NCI-H2196 treated with DMSO at 0.1 percent for 48 hours (cell line): ENCODE data around the gene SV2C.

Experiments used
- DNase-seq: peaks from one replicate; lab custom pipeline; 2025; ENCODE audit not compliant: unreplicated experiment; lab: John Stamatoyannopoulos, UW

The SV2C gene

DNA sequence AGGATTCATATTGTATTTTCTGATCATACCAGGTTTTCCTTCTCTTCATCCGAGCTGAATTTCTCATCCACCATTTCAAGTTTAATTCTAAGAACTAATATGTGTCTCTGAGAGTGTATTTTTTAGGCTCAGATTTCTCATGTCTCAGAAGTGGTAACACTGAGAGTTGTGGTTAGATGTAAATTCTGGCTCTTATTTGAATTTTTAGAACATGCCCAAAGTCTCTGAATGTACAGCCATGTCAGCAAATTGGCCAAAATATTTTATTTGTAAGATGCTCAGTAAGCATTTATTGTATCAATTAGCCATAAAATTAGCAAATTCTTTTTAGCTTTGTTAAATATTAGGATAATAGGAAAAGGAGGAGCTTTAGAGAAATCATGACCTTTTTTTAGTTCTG, 16.6 kb downstream of the SV2C start:
- DNase-seq, result no peak

DNA sequence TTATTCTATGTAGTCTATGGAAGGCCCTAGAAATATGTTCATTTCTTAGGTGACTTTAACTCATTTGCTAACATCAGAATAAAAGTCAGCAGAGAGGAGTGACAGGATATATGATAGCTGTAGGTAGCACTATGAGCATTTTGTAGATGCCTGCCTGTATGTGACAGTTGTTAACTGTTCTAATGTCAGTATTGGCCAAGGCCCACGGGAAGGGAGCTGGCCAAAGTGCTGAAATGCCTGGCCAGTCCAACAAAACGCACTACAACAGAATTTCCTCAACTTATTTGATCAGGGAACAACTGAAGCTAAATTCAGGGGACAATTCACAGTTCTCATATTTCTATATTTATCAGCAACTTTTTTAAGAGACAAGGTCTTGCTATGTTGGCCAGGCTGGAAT, 20.8 kb downstream of the SV2C start:
- no peak for DNase-seq

DNA sequence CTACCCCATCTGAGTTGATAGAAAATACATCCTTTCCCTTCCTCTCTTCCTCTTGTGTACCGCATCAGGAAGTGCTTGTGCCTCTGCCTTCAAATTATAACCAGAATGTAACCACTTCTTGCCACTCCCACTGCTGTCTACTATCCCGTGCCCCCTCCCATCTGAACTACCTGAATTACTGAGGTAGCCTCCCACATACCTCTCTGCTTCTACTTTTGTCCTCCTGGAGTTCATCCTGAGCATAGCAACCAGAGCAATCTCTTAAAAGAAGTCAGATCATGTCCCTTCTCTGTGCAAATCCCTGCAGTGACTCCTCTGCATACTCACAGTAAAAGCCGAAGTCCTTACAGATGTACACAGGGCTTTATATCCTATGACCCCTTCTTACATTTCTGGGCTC, 23.0 kb downstream of the SV2C start:
- no peak for DNase-seq

DNA sequence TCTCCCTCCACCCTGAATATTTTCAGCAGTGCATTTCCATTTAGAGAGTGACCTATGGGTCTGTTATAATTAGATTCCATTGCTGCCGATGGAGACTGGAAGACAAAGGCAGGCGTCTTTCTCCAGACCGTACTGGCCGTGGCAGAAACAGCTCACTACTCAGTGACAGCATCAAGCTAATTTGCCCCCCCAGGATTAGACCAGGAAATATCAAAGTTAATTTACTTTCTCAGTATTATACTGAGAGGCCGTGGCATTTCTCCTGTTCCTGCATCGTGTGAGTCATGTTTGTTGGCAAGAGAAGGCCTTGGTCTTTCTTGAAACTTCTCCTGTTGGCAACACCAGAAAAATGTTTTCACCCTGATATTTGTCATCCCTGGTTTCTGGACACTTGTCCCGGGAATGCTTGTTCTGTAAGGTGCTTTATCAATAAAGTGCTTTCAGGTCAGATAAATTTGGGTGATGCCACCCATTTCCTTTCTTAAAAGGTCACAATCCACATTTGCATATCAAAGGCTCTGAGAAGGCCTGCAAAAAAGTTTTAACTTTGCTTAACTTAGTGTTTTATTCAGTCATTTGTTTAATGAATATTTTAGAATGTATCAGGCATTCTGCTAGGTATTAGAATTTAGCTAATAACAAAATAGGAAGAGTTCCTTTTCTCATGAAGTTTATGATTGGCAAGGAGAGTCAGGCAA, 28.4 kb downstream of the SV2C start:
- no peak for DNase-seq

DNA sequence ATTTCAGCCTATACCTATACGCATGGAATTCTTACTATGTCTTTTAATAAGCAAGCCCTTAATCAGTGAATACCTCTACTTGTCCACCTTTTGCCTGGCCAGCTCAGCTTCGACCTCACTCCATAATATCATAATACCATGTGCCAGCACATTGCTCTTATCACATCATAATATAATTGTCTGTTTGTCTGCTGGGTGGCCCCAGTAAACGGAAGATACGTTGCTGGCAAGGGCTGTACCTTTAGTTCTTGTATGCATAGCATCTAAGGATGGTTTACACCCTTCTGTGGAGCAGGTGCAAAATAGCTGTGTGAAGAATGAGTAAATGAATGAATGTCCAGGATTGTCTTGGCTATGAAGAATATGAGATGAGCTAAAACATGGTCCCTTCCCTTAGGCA, 29.9 kb downstream of the SV2C start:
- no peak for DNase-seq

DNA sequence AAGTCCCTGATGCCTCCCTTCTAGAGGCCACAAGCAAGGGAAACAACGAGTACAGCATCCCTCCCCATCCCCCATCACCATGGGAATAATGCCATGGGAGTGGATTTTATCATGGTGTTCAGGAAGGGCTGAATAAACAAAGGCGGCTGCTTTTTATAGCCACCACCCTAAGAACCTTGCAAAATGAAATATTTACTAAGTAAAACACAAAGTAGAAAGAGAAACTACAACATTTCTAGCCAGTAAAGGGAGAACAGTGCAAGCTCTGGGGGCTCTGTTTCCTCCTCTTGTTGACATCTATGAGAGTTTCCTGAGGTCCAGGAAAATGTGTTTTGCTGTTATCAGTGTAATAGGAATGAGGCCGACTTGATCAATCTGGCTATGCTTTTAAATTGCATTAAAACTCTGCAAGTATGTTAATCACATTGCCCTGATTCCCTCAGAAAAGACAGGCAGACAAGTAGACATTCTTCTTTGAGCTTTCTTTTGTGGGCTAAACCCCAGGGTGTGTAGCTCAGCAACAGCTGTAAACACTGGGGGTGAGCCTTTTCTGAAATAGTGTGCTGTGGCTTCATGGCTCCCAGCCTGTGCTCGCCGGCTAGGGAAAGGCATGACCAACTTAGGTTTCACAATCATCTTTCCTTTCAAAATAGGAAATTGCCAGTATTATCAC, 31.1 kb downstream of the SV2C start:
- no peak for DNase-seq

DNA sequence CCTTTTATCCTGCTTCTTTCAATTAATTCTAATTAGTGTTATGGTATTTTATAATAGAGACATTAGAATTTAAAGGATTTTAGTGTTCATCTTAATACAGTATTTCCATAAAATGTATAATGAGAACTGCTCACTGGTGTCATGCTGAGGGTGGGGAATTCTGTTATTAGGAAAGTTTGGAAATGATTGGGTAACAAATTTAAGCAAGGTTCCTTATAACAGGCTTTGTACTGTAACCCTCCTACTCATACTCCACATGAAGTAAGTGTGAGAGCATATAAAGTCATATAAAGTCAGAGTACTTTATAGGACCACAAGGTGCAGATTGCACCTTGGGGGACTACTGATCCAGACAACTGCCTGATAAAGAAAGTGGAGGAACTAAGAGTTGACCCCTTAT, 42.2 kb downstream of the SV2C start:
- DNase-seq, result no peak

DNA sequence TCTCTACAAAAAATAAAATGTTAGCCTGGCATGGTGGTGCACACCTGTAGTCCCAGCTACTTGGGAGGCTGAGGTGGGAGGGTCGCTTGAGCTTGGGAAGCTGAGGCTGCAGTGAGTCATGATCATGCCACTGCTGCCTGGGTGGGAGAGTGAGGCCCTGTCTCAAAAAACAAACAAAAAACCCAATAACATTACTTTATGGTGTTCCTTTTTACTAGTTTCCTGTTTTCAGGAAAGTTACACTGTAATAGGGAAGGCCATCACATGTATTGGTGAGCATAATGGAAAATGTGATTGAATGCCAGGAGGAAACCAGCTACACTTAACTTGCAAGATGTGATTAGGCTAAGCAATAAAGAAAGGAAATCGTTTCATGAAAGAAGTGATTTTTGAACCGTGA, 42.7 kb downstream of the SV2C start:
- DNase-seq, result no peak

DNA sequence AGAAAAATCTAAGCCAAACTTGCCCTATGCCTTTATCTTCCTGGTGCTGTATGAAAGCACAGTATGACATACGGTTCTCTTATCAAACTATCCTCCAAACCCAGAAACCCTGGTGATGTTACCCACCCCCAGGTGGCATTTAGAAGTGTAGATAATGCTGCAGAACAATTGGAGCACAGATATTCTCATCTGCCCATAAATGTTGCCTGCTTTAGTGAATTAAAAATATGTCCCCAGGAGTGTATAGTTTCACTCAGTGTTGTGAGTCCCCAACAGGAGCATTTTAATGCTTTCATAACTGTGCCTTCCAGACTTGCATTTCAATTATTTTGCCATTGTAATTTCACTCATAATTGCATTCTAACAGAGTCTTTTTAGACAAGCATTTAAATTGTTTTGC, 50.8 kb downstream of the SV2C start:
- DNase-seq, result no peak

DNA sequence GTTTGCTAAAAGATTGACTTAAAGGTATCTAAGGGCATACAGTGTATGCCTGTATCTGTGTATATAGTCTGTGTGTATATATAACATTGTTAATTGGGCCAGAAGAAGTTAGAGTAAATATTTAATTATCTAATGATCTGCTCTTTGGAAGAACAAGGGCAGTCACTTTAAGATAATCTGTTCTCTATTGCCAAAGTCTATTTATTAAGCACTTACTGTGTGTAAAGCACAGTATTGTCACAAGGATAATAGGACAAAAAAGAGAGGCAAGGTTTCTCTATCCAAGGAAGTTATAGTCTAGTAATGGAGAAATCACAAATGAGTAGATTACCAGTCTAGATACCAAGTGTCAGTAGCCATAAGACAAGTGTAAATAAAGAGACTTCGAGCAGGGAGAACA, 51.5 kb downstream of the SV2C start:
- no peak for DNase-seq

DNA sequence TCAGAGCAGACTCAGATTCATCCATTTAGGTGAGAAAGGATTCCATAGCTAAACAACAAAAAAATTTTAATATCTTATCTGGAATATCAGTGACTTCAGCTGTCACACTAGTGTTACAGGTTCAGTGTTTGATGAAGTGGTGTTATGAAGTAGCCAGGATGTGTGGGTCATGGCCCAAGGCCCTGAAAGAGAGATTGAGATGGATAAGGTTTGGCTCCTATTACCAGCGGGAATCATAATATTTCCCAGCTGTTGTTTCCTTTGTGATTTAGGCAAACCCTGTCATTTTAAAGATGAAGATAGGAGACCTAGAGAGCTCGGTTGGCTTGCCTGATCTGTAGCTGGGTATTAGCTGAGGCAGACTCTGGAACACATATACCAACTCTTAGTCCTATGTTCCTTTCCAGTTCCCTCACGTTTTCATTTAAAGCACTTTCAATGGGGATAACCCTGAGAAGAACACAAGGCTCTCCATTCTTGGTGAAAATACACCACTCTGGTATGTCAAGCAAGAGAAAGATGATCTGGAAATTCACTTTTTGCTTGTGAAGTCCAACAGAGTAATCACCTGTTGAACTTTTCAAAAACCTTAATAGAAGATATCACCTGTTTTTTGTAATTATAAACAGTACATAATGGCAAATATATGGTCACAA, 54.8 kb downstream of the SV2C start:
- no peak for DNase-seq

DNA sequence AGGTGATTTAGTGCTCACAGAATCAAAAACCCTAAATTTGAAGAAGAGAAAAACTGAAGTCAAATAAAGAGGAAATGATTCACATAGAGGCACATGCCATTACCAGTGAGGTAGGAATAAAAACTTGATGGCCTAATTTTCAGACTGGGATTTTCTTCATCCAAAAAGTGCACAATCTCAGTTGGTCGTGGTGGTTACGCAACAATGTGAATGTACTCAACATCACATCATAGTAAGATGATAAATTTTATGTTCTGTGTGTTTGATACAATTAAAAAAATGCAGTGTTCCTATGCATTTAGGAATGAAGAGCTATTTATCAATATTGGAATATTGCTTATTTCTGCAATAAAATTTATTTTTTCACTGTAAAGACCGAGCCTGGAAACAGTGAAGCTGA, 60.7 kb downstream of the SV2C start:
- DNase-seq, result no peak

DNA sequence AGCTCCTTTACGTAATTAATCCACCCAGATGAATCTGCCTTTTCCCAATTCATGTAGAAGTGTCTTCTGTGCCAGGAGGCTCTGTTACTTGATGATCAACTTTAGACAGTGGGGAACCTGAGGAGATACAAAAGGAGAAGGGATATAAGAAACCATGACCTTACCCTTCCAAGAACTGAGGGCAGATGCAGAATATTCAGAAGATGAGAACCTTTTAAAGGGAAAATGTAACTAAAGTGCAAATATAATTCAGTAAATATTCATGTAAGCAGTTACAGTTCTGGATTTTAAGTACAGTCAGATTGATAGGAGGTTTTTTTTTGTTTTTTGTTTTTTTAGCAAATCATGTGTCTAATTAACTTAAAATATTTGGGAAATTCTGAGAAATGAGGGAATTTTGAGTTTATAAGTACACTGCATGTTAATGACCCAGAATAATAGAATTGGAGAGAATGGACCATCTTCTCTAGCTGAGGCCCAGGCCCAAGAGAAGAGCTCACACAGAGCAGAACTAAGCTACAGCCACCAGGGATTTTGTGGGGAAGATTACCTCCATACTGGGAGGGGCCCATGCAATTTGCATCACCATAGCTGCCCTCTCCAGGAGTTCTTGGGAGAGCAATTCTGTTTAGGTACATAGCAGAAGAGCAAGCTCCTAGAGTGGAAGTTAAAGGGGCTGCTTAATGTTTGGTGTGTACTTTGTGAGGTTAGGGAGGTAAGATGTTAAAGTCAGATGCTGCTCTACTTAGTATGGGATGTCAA, 61.5 kb downstream of the SV2C start:
- no peak for DNase-seq

DNA sequence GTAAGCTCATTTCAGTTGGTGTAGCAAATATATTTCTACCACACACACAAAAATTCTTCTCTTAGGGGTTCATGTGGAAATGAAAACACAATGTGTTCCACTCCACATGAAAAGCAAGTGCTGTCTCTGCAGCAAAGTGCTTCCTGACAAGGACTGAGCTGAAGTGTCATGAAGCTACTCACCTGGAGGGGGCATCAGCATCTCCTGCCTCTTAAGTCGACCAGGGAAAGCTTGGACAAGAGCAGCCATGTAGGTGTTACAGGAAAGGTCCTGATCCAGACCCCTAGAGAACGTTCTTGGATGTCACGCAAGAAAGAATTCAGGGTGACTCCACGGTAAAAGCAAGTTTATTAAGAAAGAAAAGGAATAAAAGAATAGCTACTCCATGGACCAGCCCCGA, 62.8 kb downstream of the SV2C start:
- no peak for DNase-seq

DNA sequence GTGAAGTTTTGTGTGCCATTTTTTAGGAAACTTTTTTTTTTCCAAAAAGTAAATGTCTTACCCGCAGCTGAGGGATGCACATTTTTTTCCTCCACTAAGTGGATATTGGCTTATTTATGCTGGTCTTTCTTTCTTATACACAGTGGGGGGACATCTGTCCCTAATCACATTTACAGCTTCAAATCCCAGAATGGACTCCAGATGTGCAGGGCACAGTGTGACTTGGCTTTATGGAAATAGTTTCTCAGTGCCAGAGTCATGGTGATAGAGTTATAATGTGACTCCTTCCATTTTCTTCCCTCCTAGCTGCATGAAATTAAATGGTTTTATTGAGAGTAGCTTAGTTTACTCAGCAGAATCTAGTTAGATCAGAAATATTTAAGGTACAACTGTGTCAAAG, 66.5 kb downstream of the SV2C start:
- DNase-seq, result no peak

DNA sequence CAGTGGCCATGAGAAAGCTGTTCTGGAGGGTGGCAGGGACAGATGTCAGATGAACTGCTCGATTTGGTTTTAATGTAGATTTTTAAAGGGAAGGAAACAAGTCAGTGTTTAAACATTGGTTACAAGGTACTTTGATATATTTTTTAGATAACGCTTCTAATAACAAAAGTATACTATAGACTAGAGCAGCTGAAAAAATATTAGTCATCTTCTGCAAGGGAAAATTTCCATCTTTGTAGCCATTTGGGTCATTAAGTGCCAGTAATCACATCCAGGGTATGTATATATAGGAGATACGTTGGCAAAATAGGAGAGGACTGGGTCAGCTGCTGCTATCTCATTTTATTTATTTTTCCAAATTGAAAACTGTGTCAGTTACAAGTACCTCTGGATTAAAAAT, 69.0 kb downstream of the SV2C start:
- DNase-seq, result no peak

DNA sequence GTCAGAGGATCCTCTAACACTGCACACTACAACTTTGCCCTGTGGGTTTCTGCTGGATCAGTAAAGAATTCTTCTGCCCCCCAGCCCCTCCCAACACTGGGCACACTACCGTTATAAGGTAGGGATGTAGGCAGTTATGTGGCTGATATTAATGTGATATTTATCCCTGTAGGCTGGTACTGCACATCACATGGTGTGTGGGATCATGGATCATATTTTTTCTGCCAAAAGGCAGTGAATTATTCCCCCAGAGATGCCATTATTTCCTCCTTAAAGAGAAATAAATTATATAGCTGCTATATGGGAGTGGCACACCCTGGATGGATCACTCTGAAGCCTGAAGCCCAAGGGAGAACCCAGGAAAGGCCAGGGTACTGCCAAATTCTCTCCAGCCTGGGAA, 69.5 kb downstream of the SV2C start:
- no peak for DNase-seq

DNA sequence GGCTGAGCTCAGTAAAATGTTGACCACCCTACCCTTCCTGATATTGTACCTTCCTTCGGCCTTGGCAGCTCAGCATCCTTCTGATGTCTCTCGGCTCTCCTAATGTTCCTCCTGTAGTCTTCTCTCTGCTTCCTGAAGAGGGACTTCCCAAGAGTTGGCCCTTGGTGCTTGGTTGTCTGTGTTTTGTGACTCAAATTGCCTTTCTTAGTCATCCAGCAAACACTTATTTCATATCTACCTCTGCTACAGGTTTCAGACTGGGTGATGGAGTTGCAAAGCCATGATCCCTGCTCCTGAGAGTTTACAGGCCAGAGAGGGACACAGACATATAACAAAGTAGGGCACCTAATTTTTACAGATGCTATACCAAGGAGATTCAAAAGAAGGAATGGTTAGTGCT, 70.1 kb downstream of the SV2C start:
- no peak for DNase-seq

DNA sequence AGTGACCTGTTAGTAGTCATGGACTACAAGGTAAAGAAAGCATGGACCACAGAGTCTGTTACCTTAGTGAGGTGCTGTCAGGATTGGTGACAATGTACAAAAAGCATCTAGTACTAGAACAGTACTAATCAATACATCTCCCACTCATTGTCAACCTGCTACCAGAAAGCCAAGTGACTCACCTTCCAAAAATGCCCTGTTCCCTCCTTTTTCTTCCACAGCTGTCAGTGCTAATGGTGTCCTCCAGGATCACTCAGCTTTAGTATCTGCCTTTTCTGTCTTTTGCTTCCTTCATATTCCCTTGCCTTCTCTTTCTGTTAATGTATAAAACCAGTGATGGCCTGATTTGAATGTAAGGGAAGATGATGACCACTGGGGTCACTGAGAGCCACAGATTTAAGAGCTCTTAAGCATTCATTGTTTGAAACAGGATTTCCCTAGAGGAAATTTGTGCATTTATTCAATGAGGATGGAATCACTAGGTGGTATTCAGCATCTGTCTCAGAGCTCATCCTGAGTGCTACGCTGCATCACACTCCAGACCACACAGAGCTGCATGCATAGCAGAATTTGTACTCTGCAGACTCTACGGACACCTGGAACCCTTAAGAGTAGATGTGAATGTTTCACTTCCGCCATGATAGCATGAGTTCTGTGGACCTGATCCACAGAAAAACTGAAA, 71.0 kb downstream of the SV2C start:
- DNase-seq, result no peak

DNA sequence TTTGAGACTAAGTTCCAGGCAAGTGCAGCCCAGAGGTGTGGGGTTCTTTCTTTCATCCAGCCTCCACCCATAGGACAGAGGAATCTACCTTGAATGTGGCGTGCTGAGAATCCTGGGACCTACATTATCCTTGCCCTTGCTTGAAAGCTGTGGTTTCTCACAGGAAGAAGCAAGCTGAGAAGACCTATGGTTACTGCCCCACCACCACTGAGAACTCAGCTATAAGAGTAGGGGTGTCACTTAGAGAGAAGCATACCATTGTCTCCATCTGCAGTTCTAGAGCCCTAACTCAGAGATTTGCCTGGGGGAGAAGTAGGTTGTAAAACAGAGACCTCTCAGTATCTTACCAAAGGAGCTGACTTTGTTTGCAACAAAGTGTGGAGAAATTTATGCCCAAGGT, 72.4 kb downstream of the SV2C start:
- DNase-seq, result no peak

DNA sequence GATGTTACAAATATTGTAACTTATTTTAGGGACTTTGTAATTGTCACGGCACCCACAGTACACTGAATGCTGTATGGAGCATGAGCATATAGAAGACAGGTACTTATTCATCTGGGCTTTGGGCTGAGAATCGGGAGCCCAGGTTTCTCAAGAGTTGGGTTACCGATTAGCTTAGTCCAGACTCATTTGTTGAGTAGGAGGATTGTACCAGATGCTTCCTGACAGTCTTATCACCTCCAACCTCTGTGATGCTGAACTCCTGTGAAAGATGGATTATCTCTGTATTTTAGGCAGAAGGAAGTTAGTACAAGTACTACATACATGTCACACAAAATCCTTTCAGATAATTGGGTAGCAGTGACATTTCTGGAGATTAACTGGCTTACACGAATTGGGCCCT, 79.2 kb downstream of the SV2C start:
- DNase-seq, result no peak
